Large intestine (tissue), 3 donors: ENCODE results near the gene B4GALNT3. TPM values are rescaled to one million over a fixed set of nuclear protein-coding genes. Genes with fewer than 3 reads are reported as not detected.

Source experiments
- DNase-seq, 2 donors: peaks; one replicate each; pipeline versions ENCODE4 v3.0.0 to v3.0.0-alpha.2; 2013
- H3K27ac ChIP-seq: one replicate; pipeline ENCODE4 v1.5.1; 2013; ENCODE audit warnings: low read length
- H3K27me3 ChIP-seq: 2 replicates; pipeline ENCODE4 v1.6.1; 2013; ENCODE audit warnings: low read length; ENCODE audit not compliant: control insufficient read depth, insufficient read depth
- H3K36me3 ChIP-seq: 2 replicates; pipeline ENCODE4 v1.6.1; 2013; ENCODE audit warnings: low read length; ENCODE audit not compliant: control insufficient read depth, insufficient read depth
- H3K4me1 ChIP-seq: one replicate; pipeline ENCODE4 v1.6.1; 2013; ENCODE audit warnings: low read length; ENCODE audit not compliant: control insufficient read depth, insufficient read depth
- H3K4me3 ChIP-seq: one replicate; pipeline ENCODE4 v1.5.1; 2013; ENCODE audit warnings: low read length
- H3K9me3 ChIP-seq: one replicate; pipeline ENCODE4 v1.6.1; 2013; ENCODE audit warnings: mild to moderate bottlenecking, low read depth, low read length, moderate library complexity; ENCODE audit not compliant: control insufficient read depth
- WGBS: methylation state at CpG from one replicate; pipeline ENCODE4 v1.1.5; 2013; ENCODE audit warnings: low lambda C conversion rate; ENCODE audit not compliant: insufficient coverage; 5-methylcytosine and 5-hydroxymethylcytosine counted together
- polyA plus RNA-seq: library from polyadenylated mRNA; unstranded; fragments of 120-200 nt; gene quantifications from one replicate; pipeline ENCODE4 v1.2.1, GENCODE V29; 2013

The B4GALNT3 gene
- polyA plus RNA-seq, 1 donor, result 5.9 TPM

DNA sequence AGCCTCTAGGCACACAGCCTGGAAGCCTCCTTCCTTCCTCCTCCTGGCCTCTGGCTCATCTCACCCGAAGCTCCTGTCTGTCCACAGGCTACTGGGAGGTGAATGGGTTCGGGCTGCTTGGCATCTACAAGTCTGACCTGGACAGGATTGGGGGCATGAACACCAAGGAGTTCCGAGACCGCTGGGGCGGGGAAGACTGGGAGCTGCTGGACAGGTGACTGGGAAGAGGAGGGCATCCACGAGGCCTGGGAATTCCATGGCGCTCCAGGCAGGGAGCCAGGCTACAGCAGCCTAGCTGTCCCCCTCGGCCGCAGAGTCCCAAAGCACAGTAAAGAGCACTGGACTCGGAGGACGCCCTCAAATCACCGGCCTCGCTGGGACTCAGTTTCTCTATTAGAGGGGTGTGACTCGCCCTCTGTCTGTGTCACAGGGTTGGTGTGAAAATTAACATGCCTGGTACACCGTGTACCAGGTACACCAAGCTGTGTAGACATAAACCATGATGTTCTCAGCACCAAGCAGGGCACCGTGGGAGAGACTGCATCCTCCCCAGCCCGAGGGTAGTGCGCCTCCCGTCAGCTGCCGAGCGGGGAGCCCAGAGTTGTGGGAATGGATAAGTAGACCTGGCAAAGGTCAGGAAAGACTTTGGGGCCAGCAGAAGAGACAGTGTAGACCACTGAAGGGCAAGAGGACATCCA, 99.6 kb downstream of the B4GALNT3 start:
- H3K4me1 ChIP-seq, result no peaks in the 10 kb centered on the region
- no peak overlapping the region for H3K4me3 ChIP-seq
- no peaks in the 10 kb centered on the region for H3K27me3 ChIP-seq
- H3K9me3 ChIP-seq, result no peaks in the 10 kb centered on the region
- no peak for DNase-seq
- no peak overlapping the region for H3K27ac ChIP-seq
- no CpG with 5 or more reads among the region's 21 CpGs for WGBS
- H3K36me3 ChIP-seq, result no peaks in the 10 kb centered on the region

DNA sequence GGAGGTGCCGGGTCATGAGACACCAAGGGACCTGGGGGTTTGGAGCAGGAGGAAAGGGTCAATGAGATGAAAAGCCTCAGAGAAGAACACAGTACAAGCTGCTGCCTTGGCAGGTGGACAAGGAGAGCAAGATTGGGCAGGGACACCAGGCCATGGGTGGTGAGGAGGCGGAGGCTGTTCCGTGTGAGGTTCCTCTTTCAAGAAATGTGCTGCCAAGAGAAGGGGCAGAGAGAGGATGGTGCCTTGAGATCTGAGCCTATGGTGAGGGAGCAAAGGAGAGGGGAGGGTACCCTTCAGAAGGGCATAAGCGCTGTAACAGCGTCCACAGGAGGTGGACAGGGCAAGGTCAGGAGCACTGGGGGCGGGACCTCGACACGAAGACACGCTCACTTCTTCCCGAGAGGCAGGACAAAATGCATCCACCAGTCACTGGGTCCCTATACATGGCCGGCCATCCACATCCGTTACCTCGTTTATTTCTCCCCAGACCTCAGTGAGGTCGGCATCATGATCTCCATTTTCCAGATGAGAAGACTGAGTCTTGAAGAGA, 100.2 kb downstream of the B4GALNT3 start:
- WGBS, result 93% methylated on average over 4 of the region's 14 CpGs
- Histone ChIP-seq H3K9me3 (no peaks in the 10 kb centered on the region), H3K4me3 (no peak overlapping the region), H3K27me3 (no peaks in the 10 kb centered on the region), H3K36me3 (no peaks in the 10 kb centered on the region), H3K27ac (no peak overlapping the region), H3K4me1 (no peaks in the 10 kb centered on the region)
- no peak for DNase-seq

DNA sequence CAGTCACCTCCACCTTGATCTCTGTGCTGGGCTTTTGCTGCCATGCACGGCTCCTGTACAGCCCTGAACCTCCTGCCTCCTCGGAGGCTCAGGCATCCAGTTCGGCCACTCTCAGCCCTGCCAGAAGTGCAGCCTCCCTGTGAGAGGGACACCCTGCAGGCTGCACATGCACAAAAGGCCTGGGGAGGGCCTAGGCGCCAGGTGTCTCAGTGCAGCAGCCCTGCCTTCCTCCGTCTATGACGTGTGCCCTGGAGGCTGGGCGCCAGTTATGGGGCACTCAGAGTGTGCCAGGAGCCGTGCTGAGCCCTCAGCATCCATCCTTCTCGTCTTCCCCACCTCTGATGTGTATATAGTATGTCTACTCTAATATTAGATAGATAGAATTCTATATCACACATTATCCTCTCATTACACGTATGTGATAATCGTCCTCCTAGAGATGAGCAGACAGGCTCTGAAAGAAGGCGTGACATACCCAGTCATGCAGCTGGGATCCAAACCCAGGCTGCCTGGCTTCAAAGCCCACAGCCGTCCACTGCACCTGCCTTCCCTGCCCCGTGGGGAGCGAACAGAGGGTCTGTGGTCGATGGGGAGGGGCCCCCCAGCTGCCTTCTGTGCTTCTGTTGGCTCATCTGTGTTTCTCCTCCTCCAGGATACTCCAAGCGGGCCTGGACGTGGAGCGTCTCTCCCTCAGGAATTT, 101.1 kb downstream of the B4GALNT3 start:
- no peaks in the 10 kb centered on the region for H3K9me3 ChIP-seq
- DNase-seq, result no peak
- WGBS, result 93% methylated on average over 2 of the region's 19 CpGs
- H3K4me1 ChIP-seq, result no peaks in the 10 kb centered on the region
- H3K4me3 ChIP-seq, result no peak overlapping the region
- no peak overlapping the region for H3K27ac ChIP-seq
- H3K36me3 ChIP-seq, result no peaks in the 10 kb centered on the region
- H3K27me3 ChIP-seq, result no peaks in the 10 kb centered on the region

DNA sequence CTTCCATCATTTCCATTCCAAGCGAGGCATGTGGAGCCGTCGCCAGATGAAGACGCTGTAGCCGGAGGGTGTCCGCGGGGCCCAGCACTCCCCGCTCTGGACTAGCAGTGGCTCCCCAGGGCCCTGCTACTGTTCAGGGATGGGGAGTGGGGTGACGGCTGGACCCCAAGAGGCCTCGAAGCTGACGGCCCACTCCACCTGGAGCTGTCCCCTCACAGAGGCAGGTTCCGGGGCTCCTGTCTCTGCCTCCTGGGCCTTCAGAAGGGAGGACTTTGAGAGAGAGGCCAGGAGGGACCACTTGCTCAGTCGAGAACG, 101.6 kb downstream of the B4GALNT3 start:
- DNase-seq, result no peak
- Histone ChIP-seq H3K4me1 (no peaks in the 10 kb centered on the region), H3K4me3 (no peak overlapping the region), H3K36me3 (no peaks in the 10 kb centered on the region), H3K27ac (no peak overlapping the region), H3K27me3 (no peaks in the 10 kb centered on the region), H3K9me3 (no peaks in the 10 kb centered on the region)
- no CpG with 5 or more reads among the region's 14 CpGs for WGBS

DNA sequence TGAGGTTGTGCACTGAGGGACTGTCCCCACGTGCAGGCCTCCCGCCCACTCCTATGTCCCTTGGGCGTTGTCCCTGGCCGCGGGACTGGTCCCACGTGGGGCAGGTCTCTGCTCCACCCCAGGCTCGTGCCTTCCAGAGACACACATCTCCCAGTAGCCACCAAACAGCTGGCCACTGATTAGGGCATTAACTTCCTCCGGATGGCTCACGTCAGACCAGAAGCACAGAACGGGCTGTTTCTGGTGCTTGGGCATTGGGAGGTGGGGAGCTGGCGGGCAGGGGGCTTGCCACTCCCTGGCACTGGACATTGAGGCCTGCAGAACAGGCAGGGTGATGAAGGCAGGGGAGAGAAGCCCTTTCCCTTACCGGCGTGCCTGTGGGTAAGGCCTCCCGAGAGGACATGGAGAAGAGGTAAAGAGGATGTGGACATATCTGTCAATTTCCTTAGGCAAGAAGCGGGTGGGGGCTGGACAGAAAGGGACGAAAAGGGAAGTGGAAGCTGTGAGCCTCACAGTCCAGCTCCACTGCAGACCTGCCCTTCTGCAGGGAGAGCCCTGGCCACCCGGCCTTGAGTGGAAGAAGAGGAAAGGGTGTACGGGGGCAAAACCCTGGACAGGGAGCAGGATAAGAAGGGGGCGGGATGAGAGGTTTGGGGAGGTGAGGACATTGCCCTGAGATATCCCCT, 102.3 kb downstream of the B4GALNT3 start:
- no CpG with 5 or more reads among the region's 19 CpGs for WGBS
- H3K4me1 ChIP-seq, result no peaks in the 10 kb centered on the region
- no peaks in the 10 kb centered on the region for H3K36me3 ChIP-seq
- no peak overlapping the region for H3K4me3 ChIP-seq
- no peaks in the 10 kb centered on the region for H3K27me3 ChIP-seq
- H3K9me3 ChIP-seq, result no peaks in the 10 kb centered on the region
- DNase-seq, result no peak
- no peak overlapping the region for H3K27ac ChIP-seq

DNA sequence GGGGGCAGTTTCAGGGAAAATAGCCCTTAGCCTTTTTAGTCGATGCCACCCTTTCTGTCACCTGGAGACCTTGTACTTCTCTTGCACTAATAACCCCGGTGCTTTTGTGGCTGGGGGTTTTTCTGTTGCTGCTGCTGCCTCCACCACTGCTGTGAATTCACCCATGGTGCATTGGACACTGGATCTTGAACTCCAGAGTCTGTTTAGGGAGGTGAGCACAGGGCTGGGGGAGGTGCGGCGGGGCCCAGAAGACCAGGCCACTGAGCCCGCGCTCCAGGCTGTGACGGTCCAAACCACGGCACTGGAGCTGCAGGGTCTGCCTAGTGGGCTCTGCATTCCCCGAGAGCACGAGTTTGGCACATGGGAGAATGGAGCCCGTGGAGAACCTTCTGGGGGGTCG, 102.9 kb downstream of the B4GALNT3 start:
- Histone ChIP-seq H3K9me3 (no peaks in the 10 kb centered on the region), H3K4me1 (no peaks in the 10 kb centered on the region), H3K27me3 (no peaks in the 10 kb centered on the region), H3K27ac (no peak overlapping the region), H3K4me3 (no peak overlapping the region), H3K36me3 (no peaks in the 10 kb centered on the region)
- 100% methylated on average over 1 of the region's 12 CpGs for WGBS
- DNase-seq, result no peak

DNA sequence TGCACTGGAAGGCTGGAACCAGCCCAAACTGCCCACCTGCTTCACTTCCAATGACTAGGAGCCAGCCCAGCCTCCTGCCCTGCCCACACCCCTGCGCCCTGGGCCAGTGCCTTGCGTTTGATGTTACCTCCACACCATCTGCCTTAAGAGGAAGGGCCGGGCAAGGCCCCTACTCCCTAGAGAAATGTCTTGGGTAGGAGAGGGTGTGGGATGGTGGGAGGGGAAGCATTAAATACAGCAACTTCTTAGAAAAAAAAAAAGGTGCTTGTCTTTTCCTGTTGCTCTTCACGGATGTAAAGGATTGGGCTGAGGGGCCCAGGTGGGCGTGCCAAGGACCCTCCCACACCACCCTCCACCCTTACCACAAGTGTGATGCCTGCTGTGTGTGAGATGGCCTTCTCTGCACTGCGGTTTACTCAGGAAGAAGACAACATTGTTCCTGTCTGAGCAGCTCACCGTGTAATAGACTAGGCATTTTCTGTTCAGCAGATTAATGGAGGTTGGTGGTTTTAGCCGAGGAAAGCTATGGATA, 103.6 kb downstream of the B4GALNT3 start:
- no peaks in the 10 kb centered on the region for H3K9me3 ChIP-seq
- DNase-seq, result no peak
- H3K4me3 ChIP-seq, result no peak overlapping the region
- peaks cover 3% of the 10 kb centered on the region for H3K4me1 ChIP-seq
- no peaks in the 10 kb centered on the region for H3K36me3 ChIP-seq
- H3K27me3 ChIP-seq, result no peaks in the 10 kb centered on the region
- no CpG with 5 or more reads among the region's 8 CpGs for WGBS
- no peak overlapping the region for H3K27ac ChIP-seq

DNA sequence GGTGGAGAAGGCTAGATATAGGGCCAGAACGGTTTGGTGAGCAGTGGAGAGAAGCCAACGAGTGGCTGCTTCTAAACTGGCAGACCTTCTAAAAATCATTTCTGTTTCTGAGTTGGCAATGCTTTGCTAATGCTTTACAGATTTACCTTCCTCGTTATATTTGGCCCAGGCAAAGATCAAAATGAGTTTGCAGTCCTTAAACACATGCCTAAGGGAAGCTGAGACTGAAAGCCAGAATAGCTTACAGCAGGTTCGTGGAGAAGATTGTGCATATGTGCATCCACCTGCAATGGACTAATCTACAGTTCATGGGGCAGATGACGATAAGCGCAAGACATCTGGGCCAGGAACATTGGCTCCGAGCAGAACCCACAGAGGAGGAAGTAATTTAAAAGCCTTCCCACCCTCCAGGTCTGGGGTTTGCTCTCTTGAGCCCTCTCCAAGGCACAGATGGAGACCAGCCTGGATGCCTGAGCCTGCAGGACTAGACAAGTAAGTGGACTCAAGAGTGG, 104.1 kb downstream of the B4GALNT3 start:
- 100% methylated on average over 1 of the region's 7 CpGs for WGBS
- Histone ChIP-seq H3K36me3 (no peaks in the 10 kb centered on the region), H3K4me1 (peaks cover 6% of the 10 kb centered on the region), H3K27me3 (no peaks in the 10 kb centered on the region), H3K27ac (no peak overlapping the region), H3K4me3 (no peak overlapping the region), H3K9me3 (no peaks in the 10 kb centered on the region)
- DNase-seq, result no peak

DNA sequence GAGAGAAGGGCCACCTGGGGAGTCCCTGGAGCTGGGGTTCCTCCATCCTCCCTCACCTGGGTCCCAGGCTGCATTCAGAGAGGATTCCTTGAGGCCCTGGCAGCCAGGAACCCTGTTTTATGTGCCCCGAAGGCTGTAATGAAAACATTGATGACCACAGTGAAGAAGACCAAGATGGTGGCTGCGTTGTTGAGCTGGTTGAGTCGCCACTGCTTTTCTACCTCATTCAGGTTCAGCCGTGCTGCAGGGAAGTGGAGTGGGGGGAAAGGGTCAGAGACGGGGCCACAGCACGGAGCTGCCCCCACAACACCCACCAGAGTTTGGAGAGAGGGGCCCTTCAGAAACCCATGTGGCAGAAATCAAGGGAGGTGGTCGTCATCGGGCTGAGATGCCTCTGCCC, 105.4 kb downstream of the B4GALNT3 start:
- no peaks in the 10 kb centered on the region for H3K36me3 ChIP-seq
- no peaks in the 10 kb centered on the region for H3K9me3 ChIP-seq
- H3K4me3 ChIP-seq, result no peak overlapping the region
- WGBS, result no CpG with 5 or more reads among the region's 8 CpGs
- H3K27me3 ChIP-seq, result no peaks in the 10 kb centered on the region
- H3K4me1 ChIP-seq, result peaks cover 15% of the 10 kb centered on the region
- H3K27ac ChIP-seq, result no peak overlapping the region
- DNase-seq, result no peak

DNA sequence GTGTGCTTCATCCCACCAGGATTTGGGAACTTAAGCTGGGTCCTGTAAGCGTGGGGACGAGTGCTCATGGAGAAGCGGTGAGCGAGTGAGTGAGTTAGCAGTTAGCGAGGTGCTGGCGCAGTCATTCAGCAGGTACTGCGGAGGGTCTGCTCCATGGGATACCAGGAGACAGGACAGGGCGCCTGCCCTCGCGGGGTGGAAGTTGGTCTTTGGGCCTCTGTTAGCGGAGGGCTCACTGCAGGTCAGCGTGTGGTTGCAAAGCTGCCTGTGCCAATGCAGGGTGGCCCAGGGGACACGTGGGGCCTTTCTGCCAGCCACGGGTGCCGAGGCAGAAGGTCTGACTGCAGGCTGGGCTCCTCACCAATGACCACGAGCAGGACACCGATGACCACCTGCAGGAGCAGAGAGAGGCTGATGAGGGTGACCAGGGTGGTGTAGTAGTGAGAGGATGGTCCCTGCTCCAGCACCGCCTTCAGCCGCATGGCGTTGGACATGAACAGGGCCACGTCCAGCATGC, 105.9 kb downstream of the B4GALNT3 start:
- WGBS, result no CpG with 5 or more reads among the region's 21 CpGs
- no peak overlapping the region for H3K27ac ChIP-seq
- H3K9me3 ChIP-seq, result no peaks in the 10 kb centered on the region
- H3K27me3 ChIP-seq, result no peaks in the 10 kb centered on the region
- H3K4me1 ChIP-seq, result peaks cover 18% of the 10 kb centered on the region
- no peak for DNase-seq
- no peaks in the 10 kb centered on the region for H3K36me3 ChIP-seq
- H3K4me3 ChIP-seq, result no peak overlapping the region
